ENCODE results near the gene CNTROB.
"Not testable (repeated sequence)": the region's sequence is repeated elsewhere in the genome, so short reads cannot be mapped to it uniquely, and the experiment has no call there.

The CNTROB gene

GRCh38 chr17:7932483-7932891 lies 481 bp downstream of the CNTROB start:
- H3K27ac ChIP-seq = peak overlapping the region; percentile 36 to 94 (median 86)
- peak overlapping the region; percentile 56 to 90 (median 69) for H3K4me3 ChIP-seq

GRCh38 chr17:7932949-7933348 lies 943 bp downstream of the CNTROB start:
- Histone ChIP-seq H3K4me3 (peak overlapping the region; percentile 56 to 90 (median 69)), H3K27ac (peak overlapping the region; percentile 36 to 94 (median 86))

- H3K27ac ChIP-seq = no peak overlapping the region
- no peak overlapping the region for H3K4me3 ChIP-seq
Observed at GRCh38 chr17:7935859-7936258, 3.9 kb downstream of the CNTROB start.

GRCh38 chr17:7940034-7940433 lies 8.0 kb downstream of the CNTROB start:
- no peak overlapping the region for H3K27ac ChIP-seq
- no peak overlapping the region for H3K4me3 ChIP-seq

- H3K4me3 ChIP-seq = no peak overlapping the region
- H3K27ac ChIP-seq = no peak overlapping the region
Observed at GRCh38 chr17:7940743-7941142, 8.7 kb downstream of the CNTROB start.

- Histone ChIP-seq H3K4me3 (no peak overlapping the region), H3K27ac (no peak overlapping the region)
Observed at GRCh38 chr17:7943291-7943690, 11.3 kb downstream of the CNTROB start.

GRCh38 chr17:7944326-7944725 lies 12.3 kb downstream of the CNTROB start:
- no peak overlapping the region for H3K27ac ChIP-seq
- H3K4me3 ChIP-seq = no peak overlapping the region

GRCh38 chr17:7945651-7946050 lies 13.6 kb downstream of the CNTROB start:
- Histone ChIP-seq H3K27ac (no peak overlapping the region), H3K4me3 (no peak overlapping the region)

- H3K4me3 ChIP-seq = no peak overlapping the region
Observed at GRCh38 chr17:7946441-7946840, 14.4 kb downstream of the CNTROB start.

GRCh38 chr17:7947651-7948050 lies 15.6 kb downstream of the CNTROB start:
- H3K27ac ChIP-seq = no peak overlapping the region
- no peak overlapping the region for H3K4me3 ChIP-seq

More at GRCh38 chr17:7946441-7946840, 14.4 kb downstream of the CNTROB start:
- no peak overlapping the region for H3K27ac ChIP-seq

GRCh38 chr17:7950578-7950977 lies 18.6 kb downstream of the CNTROB start:
- Histone ChIP-seq H3K4me3 (no peak overlapping the region), H3K27ac (no peak overlapping the region)

GRCh38 chr17:7951143-7951792 lies 19.3 kb downstream of the CNTROB start:
- Histone ChIP-seq H3K4me3 (no peak overlapping the region), H3K27ac (peak overlapping the region in 1 of 21 experiments; percentile 12)

- not testable (repeated sequence) for H3K4me3 ChIP-seq, H3K27ac ChIP-seq
Observed at GRCh38 chr17:7953266-7953665, 21.3 kb downstream of the CNTROB start.

- Histone ChIP-seq H3K4me3 (no peak overlapping the region), H3K27ac (no peak overlapping the region)
Observed at GRCh38 chr17:7955414-7956227, 23.6 kb downstream of the CNTROB start.

- no peak overlapping the region for H3K27ac ChIP-seq
- no peak overlapping the region for H3K4me3 ChIP-seq
Observed at GRCh38 chr17:7956228-7956965, 24.4 kb downstream of the CNTROB start.

- Histone ChIP-seq H3K4me3 (no peak overlapping the region), H3K27ac (no peak overlapping the region)
Observed at GRCh38 chr17:7959503-7960253, 27.7 kb downstream of the CNTROB start.

- no peak overlapping the region for H3K27ac ChIP-seq
- no peak overlapping the region for H3K4me3 ChIP-seq
Observed at GRCh38 chr17:7961421-7961820, 29.4 kb downstream of the CNTROB start.

- no peak overlapping the region for H3K4me3 ChIP-seq
- H3K27ac ChIP-seq = no peak overlapping the region
Observed at GRCh38 chr17:7967751-7968150, 35.7 kb downstream of the CNTROB start.

GRCh38 chr17:7969433-7969832 lies 37.4 kb downstream of the CNTROB start:
- H3K4me3 ChIP-seq = no peak overlapping the region
- H3K27ac ChIP-seq = no peak overlapping the region

GRCh38 chr17:7971651-7972050 lies 39.6 kb downstream of the CNTROB start:
- Histone ChIP-seq H3K4me3 (no peak overlapping the region), H3K27ac (no peak overlapping the region)
